ENCODE results near the gene SLC35D2.

SLC35D2 gene

DNA sequence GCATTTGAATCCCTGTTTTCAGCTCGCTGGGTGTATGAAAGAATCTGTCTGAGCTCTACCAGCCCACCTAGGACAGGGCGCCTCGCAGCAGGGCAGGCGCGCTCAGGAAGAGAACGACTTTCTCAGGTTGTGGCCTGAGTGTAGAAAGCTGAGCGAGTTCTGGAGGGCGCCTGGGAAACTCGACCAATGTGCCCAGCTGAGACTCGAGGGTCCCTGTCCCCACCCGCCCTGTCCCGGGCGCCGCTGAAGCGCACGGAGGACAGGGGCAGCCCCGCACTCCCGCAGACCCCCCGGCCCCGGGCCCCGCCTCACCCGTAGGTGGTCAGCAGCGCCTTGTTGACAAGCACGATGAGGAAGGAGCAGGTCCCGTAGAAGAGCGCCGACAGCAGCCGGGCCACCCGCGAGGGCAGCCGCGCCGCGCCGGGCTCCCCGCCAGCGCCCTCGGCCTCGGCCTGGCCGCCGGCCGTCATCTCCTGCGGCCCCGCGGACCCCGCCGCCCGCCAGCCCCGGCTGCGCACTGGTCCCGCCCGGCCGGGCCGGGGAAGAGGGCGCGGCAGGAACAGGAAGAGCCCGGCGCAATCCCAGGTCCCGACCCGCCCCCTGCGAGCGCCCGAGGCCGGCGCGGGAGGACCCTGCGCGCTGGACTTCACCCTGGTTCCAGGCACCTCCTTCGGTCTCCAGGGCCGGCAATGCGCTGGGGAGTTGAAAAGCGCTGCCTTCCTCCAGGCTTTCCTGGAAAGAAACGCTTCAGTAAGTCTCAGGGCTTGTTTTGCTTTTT lies at the start of gene SLC35D2:
SLC35D2 (minus strand) TSS at position 547 of the 778 bp plus-strand sequence; CDS start at position 470, 77 bp downstream.
- DNase-seq (ENCODE audit: low read depth): no peak

DNA sequence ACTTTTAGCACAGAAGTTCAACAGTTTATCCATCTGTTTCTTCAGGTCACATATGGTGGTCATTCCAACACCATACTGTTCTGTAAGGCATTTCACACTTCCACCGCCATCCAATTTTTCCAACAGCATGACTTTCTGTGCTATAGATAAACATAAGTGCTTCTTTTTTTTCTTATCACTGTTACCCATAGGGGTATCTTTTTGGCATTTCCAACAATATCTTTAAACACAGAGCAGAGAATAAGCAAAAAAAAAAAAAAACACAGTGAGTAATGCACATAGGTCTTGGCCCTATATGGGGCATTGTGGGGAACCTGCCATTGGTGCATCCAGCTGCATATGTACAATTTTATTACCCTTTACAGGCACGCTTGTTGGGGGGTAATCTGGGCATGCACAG lies 46.9 kb upstream of the SLC35D2 start:
- DNase-seq (ENCODE audit: low read depth): no peak

DNA sequence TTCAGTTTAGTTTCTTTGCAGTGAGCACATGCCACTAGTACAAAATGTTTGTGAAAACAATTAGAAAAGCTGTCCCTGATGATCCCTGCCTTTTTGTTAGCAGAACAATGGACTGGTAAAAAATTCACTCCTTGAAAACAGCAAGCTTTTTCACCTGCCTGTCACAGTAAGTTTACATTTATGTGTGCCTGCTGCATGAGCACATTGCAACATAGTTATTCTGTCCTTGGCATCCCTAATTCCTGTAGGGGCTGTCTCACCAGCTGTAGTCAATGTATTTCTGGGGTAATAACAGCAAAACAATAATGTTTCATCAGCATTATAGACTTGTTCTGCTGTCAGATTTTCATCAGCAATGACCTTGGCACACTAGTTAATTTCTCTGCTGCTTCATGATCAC lies 46.2 kb upstream of the SLC35D2 start:
- DNase-seq (ENCODE audit: low read depth): no peak

DNA sequence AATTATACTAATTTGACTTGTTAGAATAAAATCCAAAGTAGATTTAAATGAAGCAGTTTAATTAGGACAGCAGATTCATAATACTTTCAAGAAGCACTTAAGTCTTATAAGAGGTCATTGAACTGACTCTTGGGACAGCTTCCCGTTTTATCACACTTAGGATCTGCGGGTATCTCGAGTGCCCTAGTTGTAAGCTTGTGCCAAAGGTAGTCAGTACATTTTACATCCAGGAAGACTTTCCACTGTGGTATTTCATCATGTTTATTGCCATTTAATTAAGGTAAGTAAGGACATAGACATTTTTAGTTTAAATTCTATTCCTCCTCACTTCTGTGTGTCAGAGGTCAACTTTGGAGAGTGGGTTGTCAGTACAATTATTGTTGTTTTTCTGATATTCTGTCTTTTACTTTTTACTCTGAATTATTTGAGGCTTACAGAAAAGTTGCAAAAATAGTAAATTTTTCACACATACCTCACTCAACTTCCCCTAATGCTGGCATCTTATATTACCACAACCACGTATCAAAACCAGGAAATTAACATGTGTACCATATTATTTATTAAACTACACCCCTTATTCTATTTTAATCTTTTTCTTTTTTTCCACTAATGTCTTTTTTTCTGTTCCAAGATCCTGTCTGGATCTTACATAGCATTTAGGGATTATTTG lies 42.1 kb upstream of the SLC35D2 start:
- no peak for DNase-seq (ENCODE audit: low read depth)

DNA sequence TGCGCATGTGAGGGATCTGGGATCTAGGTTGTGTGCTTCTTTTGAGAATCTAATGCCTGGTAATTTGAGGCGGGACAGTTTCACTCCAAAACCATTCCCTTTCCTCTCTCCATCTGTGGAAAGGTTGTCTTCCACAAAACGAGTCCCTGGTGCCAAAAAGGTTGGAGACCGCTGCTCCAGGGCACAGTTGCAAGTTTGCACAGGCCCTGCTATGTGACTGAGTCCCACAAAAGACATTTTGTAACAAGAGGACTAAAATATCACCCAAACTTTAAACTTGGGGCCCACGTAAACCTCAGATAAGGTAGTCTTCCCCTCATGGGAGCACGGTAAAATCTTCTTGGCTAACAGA lies 40.5 kb upstream of the SLC35D2 start:
- DNase-seq (ENCODE audit: low read depth): no peak

DNA sequence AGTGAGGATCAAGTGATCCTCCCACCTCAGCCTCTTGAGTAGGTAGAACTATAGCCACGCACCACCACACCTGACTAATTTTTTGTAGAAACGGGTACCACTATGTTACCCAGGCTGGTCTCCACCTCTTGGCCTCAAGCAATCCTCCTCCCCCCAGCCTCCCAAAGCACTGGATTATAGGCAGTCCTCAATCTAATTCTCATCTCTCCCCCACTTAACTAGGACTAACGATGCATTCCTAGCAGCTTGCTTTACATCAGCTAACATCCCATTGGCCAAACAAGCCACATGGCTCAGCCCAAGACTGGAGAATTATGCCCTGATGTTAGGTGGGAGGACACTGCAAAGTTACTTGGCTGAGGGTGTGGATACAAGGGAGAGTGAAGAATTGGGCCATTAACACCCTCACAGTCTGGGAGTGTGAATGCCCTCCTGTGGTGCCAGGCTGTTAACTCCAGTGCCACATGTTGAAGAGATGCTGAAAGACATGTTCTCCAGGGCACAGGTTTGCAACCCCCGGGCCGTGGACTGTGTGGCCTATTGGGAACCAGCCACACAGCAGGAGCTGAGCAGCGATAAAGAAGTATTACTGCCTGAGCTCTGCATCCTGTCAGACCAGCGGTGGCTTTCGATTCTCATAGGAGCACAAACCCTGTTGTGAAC lies 39.9 kb upstream of the SLC35D2 start:
- DNase-seq (ENCODE audit: low read depth): no peak

DNA sequence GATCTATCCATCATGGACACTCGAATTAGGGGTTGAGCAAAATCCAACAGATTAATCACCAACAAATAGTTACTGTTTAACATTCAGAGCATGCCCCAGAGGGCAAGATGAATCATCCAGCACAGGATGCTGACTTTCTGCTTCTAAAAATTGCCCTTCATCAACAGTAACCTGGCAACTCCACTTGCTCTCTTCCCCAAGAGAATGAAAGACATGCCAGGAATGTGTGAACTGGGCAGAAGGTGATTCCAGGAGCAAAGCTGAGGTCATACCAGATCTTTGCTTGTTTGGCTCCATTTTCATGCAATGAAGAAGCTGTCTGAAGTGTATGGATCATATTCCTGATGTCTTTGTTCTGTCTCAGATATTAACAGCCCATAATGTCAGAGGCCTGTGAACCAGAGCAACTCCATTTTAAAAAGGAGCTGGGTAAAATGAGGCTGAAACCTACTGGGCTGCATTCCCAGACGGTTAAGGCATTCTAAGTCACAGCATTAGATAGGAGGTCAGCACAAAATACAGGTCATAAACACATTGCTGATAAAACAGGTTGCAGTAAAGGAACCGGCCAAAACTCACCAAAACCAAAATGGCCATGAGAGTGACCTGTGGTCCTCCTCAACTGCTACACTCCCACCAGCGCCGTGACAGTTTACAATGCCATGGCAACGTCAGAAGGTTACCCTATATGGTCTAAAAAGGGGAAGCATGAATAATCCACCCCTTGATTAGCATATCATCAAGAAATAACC lies 37.1 kb upstream of the SLC35D2 start:
- no peak for DNase-seq (ENCODE audit: low read depth)

DNA sequence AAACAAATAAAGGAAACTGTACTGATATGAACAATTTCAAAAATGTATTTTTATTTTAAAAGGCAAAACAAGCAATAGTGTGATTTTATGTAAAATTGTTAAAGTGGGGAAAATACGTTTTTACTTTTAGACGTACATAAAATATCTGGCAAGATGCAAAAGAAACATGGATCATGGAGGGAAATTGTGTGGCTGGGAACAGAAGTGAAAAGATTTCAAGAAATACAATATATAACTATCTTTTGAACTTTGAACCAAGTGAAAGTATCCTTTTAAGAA lies 36.1 kb upstream of the SLC35D2 start:
- DNase-seq (ENCODE audit: low read depth): no peak

DNA sequence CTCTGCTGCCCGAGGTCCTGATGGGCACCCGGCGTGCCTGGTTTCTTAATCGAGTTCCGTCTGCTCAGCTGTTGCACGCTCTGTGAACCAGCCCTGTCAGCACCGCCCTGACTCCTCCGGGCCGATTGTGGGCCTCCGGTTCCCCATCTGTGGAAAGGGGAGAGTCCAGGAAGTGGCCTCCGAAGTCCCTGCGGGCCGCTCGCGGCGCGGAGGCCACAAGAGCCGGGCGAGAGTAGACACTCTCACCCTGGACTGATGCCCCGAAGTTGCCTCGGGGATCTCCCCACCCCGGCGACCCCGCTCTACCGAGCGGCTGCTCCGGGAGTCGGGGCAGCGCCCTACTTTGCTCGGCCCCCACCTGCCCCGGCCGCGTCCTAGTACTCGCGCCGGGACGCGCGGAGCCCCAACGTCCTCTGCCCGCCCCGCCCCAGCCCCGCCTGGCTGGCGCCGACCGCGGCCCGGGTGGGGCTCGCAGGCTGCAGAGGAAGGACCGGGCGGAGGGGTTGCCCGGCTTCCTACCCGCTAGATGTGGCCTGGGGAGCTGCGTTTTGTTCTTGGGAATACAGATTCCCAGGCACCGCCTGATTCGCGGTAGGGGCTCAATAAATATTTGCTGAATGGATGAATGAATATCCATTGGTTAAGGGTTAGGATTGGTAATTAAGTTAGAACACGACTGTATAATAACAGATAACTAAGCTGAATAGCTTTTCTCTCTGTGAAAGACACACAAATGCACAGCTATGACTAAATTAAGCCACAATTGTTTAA lies 35.6 kb upstream of the SLC35D2 start:
- DNase-seq (ENCODE audit: low read depth): peak; percentile 11

DNA sequence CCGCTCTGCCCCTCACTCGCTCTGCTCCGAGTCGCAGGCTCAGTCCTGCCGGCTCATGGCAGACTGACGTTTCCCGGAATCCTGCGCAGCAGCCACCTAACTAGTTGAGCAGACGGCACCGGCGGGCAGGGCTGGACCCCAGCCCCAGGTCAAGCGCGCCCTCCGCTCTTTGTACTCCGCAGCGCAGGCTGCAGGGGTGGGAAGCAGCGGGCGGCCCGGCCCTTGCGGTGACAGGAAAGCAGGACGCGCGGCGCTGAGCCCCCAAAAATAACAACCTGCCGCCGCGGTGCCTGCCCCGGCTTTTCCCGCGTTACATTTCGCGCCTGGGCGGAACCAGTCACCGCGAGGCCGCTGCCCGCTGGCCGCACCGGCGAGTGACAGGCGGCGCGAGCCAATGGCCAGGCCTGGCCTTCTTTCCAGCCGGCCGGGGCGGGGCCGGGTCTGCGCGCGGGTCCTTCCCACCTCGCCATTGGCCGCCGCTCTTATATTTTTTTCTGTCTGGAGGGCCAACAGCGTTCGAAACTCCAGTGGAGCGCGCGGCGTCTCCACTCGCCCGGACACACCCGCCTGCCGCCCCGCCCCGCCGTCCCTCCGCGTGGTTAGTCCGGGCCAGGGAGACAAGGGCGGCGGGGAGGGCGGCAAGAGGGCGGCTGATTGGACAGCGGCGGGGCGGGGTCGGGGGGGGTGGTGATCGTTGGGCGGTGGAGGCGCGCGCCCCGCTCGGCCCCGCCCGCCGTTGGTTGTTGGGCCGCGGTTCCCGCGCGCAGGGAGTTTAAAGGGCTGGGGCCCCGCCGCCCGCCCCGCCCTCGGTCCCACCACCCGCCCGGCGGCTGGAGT lies 34.8 kb upstream of the SLC35D2 start, which contains the start of gene ZNF367:
ZNF367 (minus strand) TSS at position 288 of the 837 bp plus-strand sequence. CDS start 338 bp downstream, outside the sequence.
- DNase-seq (ENCODE audit: low read depth): peak; percentile 74

DNA sequence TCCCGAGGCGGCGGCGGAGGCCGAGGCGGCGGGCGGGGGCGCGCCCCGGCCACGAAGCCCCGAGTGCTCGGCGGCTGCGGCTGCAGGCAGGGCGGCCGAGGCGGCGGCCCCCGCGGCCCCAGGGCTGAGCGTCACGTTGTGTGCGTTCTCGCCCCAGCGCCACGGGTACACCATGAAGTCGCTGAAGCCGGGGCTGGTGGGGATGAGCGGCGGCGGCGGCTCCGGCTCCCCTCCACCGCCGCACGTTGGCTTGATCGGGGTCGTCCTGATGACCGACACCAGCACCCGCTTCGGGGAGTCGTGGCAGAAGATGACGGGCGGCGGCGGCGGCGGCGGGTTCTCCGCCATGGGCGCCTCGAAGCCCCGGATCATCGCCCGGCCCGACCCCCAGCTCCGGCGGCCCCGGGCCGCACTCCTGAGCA lies 34.2 kb upstream of the SLC35D2 start:
- DNase-seq (ENCODE audit: low read depth): no peak

DNA sequence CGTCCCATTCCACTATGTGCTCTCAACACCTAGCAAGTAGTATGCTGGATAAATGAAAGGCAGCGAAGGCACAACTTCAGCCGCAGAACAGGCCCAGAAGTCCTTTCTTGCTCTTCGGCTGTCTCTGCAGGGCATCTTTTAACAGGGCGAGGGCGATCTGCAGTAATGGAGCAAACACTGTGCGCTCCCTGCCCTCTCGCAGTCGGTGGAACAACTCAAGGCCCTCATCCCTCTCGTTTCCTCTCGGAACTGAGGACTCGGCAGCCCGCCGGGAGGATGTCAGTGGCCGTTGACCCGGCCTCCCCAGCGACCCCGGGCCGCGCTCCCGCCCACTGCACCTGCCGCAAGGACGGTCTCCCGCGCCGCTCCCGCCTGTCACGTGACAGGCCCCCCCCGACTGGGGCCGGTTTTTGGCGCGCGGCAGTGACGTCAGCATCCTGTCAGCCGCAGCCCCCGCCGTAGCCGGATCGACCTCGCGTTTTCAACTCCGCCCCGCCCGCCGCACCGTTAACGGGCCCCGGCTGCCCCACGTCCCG lies 33.6 kb upstream of the SLC35D2 start:
- peak; percentile 88 for DNase-seq (ENCODE audit: low read depth)

DNA sequence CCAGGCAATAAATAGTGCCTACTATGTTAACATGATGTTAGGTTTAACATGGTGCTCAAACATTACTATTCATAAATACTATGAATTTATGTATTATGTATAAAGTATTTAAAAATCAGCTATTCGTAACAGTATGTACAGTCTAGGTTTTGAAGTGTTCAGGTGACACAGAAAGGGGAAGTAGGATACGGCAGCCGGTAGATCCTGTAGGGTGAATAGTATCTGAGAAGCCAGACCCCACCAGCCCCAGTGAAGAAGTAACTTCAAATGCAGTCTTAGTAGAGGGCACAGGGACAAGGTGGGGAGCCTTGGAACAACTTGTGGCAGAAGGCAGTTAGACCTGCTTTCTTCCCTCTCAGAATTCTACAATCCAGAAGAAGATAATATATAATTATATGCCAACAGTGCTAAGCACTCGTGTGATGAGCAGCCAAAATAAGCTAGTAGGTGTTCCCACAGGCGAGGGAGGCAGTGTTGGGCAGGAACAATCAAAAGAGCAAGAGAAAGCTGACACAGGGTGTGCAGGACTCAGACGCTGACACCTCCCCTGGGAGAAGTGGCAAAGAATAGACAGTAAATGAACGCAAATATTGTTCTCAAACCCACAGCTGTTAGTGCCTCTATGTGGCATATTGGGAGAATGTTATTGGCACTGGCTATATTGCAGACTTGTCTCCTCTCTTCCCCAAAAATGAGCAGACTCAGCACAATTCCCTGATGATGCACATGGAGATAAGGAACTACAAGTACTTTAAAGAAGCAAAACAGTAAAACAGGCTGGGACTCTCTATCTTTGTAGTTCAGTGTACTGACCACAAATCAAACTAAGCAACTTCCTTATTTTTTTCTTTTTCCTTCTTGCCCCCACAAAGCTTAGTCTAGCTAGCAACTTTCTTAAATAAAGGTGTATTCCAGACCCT lies 30.1 kb upstream of the SLC35D2 start:
- no peak for DNase-seq (ENCODE audit: low read depth)

DNA sequence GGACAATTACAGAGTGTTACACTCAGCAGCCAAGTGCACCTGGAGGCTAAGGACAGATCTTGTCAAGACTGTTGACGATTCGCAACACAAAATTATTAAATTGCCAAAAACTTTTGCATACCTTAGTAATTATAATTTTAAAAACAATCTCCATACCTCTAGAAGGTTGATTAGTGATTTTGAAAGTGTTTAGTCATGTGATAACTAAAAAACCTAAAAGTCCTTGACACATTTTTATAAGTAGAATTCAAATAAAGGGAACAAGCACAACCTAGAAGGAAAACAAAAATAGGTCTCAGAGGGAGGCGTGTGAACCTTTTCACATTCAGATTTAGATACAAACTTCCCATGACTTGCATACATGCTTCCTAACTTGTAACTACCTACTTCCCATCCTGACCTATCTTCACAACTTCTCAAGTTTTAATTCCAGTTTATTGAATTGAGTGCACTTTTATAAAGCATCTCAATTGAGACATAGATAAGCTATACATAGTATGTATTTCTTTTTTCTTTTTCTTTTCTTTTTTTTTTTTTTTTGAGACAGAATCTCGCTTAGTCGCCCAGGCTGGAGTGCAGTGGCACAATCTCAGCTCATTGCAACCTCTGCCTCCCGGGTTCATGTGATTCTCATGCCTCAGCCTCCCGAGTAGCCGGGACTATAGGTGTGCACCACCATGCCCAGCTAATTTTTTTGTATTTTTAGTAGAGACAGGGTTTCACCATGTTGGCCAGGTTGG lies 28.8 kb upstream of the SLC35D2 start:
- DNase-seq (ENCODE audit: low read depth): no peak

DNA sequence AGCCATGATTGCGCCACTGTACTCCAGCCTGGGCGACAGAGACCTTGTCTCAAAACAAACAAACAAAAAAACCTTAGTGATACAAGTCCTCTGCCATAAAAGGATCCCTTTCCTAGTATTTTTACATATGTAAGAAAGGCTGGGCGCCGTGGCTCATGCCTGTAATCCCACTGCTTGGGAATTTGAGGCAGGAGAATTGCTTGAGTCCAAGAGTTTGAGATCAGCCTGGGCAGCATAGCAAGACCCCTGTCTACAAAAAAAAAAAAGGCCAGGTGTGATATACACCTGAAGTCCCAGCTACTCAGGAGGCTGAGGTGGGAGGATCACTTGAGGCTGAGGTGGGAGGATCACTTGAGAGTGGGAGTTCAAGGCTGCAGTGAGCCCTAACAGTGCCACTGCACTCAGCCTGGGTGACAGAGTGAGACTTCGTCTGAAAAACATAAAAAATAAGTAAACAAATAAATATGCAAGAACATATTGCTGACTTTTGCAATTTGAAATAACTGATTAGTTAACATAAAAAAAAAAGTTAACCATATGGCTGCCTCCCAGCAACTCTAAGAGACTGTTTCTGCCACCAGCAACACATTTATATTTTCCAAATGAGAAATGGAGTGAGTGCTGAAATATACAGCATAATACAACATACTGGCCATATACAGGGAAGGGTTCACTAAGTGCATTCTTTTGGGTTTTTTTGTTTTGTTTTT lies 27.8 kb upstream of the SLC35D2 start:
- DNase-seq (ENCODE audit: low read depth): no peak

DNA sequence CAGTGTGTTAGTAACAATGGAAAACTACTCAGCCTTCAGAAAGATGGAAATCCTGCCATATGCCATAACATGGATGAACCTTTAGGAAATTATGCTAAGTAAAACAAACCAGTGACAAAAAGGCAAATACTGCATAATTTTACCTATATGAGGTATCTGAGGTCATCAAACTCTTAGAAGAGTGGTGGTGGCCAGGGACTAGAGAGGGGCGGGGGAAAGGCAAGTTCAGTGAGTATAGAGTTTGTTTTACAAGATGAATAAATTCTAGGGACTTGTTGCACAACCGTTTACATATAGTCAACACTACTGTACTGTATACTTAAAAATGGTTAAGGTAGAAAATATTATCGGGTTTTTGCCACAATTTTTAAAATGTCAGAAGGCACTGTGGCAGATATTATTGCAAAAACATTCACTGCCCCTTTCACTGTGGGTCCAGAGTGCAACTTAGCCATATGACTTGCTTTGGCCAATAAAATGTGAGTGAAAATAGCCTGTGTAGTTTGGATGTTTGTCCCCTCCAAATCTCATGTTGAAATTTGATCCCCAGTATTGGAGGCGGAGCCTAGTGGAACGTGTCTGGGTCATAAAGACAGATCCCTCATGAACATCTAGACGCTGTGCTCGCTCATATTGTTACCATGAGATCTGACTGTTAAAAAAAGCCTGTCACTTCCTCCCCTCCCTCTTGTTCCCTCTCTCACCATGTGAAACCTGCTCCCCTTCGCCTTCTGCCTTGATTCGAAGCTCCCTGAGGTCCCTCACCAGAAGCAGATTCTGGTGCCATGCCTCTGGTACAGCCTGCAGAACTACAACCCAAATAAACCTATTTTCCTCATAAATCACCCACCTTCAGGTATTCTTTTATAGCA lies 25.1 kb upstream of the SLC35D2 start:
- no peak for DNase-seq (ENCODE audit: low read depth)
